SK-N-MC (cell line): ENCODE data around the gene PLK3.

ENCODE experiments used
- DNase-seq: peaks from one replicate; pipeline ENCODE4 v3.0.0-alpha.2; 2011; ENCODE audit warnings: low read depth, low spot score
- H3K27ac ChIP-seq: fragments of 200-600 bp; sonication (generic); 2 replicates; pipeline ENCODE4 v1.5.1; 2016; ENCODE audit warnings: mixed run types
- H3K36me3 ChIP-seq: fragments of 200-600 bp; sonication (generic); 2 replicates; pipeline ENCODE4 v1.6.1; 2017; ENCODE audit warnings: antibody characterized with exemption, low read length, mixed read lengths; ENCODE audit not compliant: insufficient read depth
- H3K4me3 ChIP-seq: fragments of 200-600 bp; sonication (generic); 2 replicates; pipeline ENCODE4 v1.5.1; 2016
- H3K9ac ChIP-seq: fragments of 200-600 bp; sonication (generic); 2 replicates; pipeline ENCODE4 v1.8.0; 2017; ENCODE audit warnings: mixed run types, mixed read lengths; ENCODE audit not compliant: insufficient read length
- H3K9me3 ChIP-seq: fragments of 200-600 bp; sonication (generic); 2 replicates; pipeline ENCODE4 v1.6.1; 2017; ENCODE audit warnings: low read depth, mild to moderate bottlenecking, antibody characterized with exemption, low read length, moderate library complexity, mixed read lengths
- EZH2 ChIP-seq: fragments of 200-600 bp; sonication (generic); IDR thresholded peaks from one replicate; pipeline ENCODE4 v1.6.1; 2017; ENCODE audit warnings: antibody characterized with exemption
- FOXP2 ChIP-seq: optimal IDR thresholded peaks from 2 replicates; pipeline ENCODE3; 2011; ENCODE audit warnings: mild to moderate bottlenecking, moderate library complexity; ENCODE audit not compliant: insufficient read depth; ENCODE audit errors: extremely low read length, control extremely low read depth
- POLR2AphosphoS5 ChIP-seq: IDR thresholded peaks from 2 replicates; pipeline ENCODE4 v1.6.1; 2012; ENCODE audit warnings: mild to moderate bottlenecking, low read depth, low read length, borderline replicate concordance

The PLK3 gene

GRCh38 chr1:44798481-44799365 lies 1.5 kb upstream of the PLK3 start:
- Histone ChIP-seq H3K4me3 (no peak overlapping the region), H3K9ac (no peak overlapping the region), H3K27ac (no peak overlapping the region), H3K9me3 (no peaks in the 10 kb centered on the region), H3K36me3 (no peaks in the 10 kb centered on the region)
- no peak for DNase-seq
- no peak for TF ChIP-seq POLR2AphosphoS5
- no peak for TF ChIP-seq FOXP2
- TF ChIP-seq EZH2: no peak

DNA sequence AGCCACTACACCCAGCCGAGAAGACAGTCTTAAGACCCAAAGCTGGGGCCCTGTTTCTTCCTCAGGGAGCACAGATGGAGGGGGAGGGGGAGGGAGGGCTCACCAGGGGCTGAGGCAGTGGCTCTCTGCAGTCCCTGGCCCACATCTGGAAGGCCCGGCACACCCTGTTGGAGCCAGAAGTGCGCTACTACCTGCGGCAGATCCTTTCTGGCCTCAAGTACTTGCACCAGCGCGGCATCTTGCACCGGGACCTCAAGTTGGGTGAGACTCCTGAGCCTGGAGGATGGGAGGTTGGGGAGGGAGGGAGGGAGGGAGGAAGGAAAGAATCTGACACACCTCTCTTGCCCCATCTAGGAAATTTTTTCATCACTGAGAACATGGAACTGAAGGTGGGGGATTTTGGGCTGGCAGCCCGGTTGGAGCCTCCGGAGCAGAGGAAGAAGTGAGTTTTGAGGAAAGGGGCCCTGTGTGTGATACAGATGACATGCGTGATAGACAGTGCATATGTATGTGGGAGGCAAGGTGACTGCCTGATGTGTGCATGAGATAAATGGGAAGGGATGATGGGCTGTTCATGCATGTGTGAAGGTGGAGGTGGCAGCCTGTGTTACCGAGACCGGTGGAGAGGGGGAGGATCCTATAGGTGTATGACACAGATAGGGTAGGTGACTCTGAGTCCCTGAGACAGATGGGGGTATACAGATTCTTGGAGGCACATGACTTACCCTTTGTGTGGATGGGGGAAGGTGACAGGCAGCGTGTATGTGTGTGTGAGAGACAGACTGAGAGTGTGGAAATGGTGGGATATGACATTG lies 1.5 kb downstream of the PLK3 start:
- DNase-seq: no peak
- no peak for TF ChIP-seq POLR2AphosphoS5
- no peak for TF ChIP-seq FOXP2
- no peak for TF ChIP-seq EZH2
- no peaks in the 10 kb centered on the region for H3K9me3 ChIP-seq
- H3K9ac ChIP-seq: no peak overlapping the region
- H3K4me3 ChIP-seq: no peak overlapping the region
- no peak overlapping the region for H3K27ac ChIP-seq
- no peaks in the 10 kb centered on the region; the same call in 1 of the 2 replicates for H3K36me3 ChIP-seq

DNA sequence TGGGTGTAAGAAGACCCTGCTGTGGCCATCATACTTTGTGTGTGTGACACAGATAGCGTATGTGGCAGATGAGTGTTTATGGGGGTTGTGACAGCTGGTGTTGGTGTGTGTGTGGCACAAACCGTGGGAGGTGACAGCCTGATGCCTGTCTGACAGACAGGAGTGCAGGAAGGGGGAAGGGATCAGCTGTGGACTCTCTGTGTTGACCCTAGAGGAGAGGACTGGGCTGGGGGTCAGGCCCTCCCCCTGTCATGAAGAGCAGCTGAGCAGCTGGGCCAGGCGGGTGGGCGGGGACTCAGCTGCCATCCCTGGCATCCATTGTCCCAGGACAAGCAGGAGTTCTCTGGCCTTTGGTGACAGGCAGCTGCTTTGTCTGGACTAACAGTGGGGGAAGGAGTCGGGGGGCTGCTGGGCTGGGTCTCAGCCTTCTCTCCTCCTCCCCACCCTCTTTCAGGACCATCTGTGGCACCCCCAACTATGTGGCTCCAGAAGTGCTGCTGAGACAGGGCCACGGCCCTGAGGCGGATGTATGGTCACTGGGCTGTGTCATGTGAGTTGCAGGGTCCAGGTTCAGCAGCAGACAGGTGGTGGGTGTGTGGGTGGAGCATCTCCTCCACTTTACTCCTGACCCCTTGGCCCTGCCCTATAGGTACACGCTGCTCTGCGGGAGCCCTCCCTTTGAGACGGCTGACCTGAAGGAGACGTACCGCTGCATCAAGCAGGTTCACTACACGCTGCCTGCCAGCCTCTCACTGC lies 2.3 kb downstream of the PLK3 start:
- H3K9me3 ChIP-seq: no peaks in the 10 kb centered on the region
- TF ChIP-seq FOXP2 (no peak), EZH2 (no peak), POLR2AphosphoS5 (no peak)
- no peak overlapping the region for H3K9ac ChIP-seq
- H3K27ac ChIP-seq: no peak overlapping the region
- no peak for DNase-seq
- no peaks in the 10 kb centered on the region; the same call in 1 of the 2 replicates for H3K36me3 ChIP-seq
- H3K4me3 ChIP-seq: no peak overlapping the region

DNA sequence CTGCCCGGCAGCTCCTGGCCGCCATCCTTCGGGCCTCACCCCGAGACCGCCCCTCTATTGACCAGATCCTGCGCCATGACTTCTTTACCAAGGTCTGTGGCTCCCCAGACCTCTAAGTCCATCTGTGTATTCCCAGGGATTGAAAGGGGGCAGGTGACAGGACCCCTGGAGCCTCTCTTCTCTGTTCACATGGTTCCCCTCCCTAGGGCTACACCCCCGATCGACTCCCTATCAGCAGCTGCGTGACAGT lies 2.8 kb downstream of the PLK3 start:
- Histone ChIP-seq H3K9ac (no peak overlapping the region), H3K9me3 (no peaks in the 10 kb centered on the region), H3K36me3 (no peaks in the 10 kb centered on the region; the same call in 1 of the 2 replicates), H3K4me3 (no peak overlapping the region), H3K27ac (no peak overlapping the region)
- DNase-seq: no peak
- TF ChIP-seq POLR2AphosphoS5: no peak
- TF ChIP-seq EZH2: no peak
- no peak for TF ChIP-seq FOXP2

GRCh38 chr1:44803312-44804095 lies 3.3 kb downstream of the PLK3 start:
- Histone ChIP-seq H3K4me3 (no peak overlapping the region), H3K36me3 (no peaks in the 10 kb centered on the region; the same call in 1 of the 2 replicates), H3K27ac (no peak overlapping the region), H3K9ac (no peak overlapping the region), H3K9me3 (no peaks in the 10 kb centered on the region)
- TF ChIP-seq POLR2AphosphoS5 (no peak), FOXP2 (no peak), EZH2 (no peak)
- DNase-seq: no peak

DNA sequence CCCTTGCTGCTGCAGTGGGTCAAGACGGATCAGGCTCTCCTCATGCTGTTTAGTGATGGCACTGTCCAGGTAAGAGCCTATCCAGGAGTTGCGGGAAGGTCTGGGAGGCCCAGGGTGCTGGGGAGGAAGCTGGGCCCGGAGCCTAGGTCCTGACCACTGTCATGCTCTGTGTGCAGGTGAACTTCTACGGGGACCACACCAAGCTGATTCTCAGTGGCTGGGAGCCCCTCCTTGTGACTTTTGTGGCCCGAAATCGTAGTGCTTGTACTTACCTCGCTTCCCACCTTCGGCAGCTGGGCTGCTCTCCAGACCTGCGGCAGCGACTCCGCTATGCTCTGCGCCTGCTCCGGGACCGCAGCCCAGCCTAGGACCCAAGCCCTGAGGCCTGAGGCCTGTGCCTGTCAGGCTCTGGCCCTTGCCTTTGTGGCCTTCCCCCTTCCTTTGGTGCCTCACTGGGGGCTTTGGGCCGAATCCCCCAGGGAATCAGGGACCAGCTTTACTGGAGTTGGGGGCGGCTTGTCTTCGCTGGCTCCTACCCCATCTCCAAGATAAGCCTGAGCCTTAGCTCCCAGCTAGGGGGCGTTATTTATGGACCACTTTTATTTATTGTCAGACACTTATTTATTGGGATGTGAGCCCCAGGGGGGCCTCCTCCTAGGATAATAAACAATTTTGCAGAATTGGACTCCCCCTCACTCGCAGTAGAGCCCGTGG lies 5.3 kb downstream of the PLK3 start:
- no peaks in the 10 kb centered on the region for H3K9me3 ChIP-seq
- no peak overlapping the region for H3K9ac ChIP-seq
- DNase-seq: no peak
- H3K36me3 ChIP-seq: no peaks in the 10 kb centered on the region; the same call in 1 of the 2 replicates
- TF ChIP-seq EZH2 (no peak), POLR2AphosphoS5 (no peak), FOXP2 (no peak)
- no peak overlapping the region for H3K4me3 ChIP-seq
- no peak overlapping the region for H3K27ac ChIP-seq

- DNase-seq: no peak
- Histone ChIP-seq H3K36me3 (no peaks in the 10 kb centered on the region; the same call in 1 of the 2 replicates), H3K9ac (no peak overlapping the region), H3K9me3 (no peaks in the 10 kb centered on the region), H3K27ac (no peak overlapping the region), H3K4me3 (no peak overlapping the region)
- no peak for TF ChIP-seq EZH2
Measured at GRCh38 chr1:44806025-44806703, 6.0 kb downstream of the PLK3 start.
